GM23338 (cell line): ENCODE results near the gene MATN1.

Source experiments
- POLR2AphosphoS5 ChIP-seq: IDR thresholded peaks from 2 replicates; pipeline ENCODE4 v1.6.1; 2016; ENCODE audit warnings: antibody characterized with exemption, low read depth
- ZNF331 ChIP-seq: fragments of 250-450 bp; sonication (Bioruptor Pico); IDR thresholded peaks from 2 replicates; pipeline ENCODE4 v1.5.0; 2020; ENCODE audit warnings: low read depth, mild to moderate bottlenecking, moderate library complexity
- TF ChIP-seq, protein P1 (sequence below), 2 experiments: fragments of 200-600 bp in 1 of 2; sonication (generic) in 1 of 2; conservative IDR thresholded peaks; 2 replicates each; pipeline versions ENCODE4 v1.5.1 to v1.6.1; 2016 to 2017; ENCODE audit warnings: antibody characterized with exemption in 2 of 2, low read depth in 2 of 2, mild to moderate bottlenecking in 2 of 2, moderate library complexity in 1 of 2

DNA sequence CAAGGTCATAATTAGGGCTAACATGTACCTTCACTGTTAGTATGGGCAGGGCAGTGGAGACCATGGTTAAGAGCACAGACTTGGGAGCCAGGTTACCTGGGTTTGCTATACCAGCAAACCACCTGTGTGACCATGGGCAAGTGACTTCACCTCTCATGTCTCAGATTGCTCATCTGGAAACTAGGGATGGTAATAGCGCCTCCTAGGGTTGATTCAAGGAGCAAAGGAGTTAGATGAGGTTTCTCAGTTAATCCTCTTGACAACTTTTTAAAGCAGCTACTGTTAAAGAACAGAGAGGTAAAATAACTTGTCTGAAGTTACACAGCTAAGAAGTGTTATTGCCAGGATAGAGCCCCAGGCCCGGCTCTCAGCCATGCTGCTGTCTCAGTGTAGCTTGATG, 790 bp upstream of the MATN1 start:
- TF ChIP-seq POLR2AphosphoS5 = no peak
- TF ChIP-seq, protein P1, sequence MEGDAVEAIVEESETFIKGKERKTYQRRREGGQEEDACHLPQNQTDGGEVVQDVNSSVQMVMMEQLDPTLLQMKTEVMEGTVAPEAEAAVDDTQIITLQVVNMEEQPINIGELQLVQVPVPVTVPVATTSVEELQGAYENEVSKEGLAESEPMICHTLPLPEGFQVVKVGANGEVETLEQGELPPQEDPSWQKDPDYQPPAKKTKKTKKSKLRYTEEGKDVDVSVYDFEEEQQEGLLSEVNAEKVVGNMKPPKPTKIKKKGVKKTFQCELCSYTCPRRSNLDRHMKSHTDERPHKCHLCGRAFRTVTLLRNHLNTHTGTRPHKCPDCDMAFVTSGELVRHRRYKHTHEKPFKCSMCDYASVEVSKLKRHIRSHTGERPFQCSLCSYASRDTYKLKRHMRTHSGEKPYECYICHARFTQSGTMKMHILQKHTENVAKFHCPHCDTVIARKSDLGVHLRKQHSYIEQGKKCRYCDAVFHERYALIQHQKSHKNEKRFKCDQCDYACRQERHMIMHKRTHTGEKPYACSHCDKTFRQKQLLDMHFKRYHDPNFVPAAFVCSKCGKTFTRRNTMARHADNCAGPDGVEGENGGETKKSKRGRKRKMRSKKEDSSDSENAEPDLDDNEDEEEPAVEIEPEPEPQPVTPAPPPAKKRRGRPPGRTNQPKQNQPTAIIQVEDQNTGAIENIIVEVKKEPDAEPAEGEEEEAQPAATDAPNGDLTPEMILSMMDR (conservative IDR thresholded peaks at IDR 0.05; ENCODE audit: low read depth in 2 of 2) = peak; percentile 43 to 55; a peak in 3 of 4 replicates
- TF ChIP-seq ZNF331 (CRISPR knock-in tag) = no peak
